Measurements from ENCODE around the gene OBP2A. TPM values are rescaled to one million over a fixed set of nuclear protein-coding genes. Genes with fewer than 3 reads are reported as not detected.
"Not testable (repeated sequence)": the region's sequence is repeated elsewhere in the genome, so short reads cannot be mapped to it uniquely, and the experiment has no call there.

Gene OBP2A
- total RNA-seq, 1 donor from 2014 or later: not detected

DNA sequence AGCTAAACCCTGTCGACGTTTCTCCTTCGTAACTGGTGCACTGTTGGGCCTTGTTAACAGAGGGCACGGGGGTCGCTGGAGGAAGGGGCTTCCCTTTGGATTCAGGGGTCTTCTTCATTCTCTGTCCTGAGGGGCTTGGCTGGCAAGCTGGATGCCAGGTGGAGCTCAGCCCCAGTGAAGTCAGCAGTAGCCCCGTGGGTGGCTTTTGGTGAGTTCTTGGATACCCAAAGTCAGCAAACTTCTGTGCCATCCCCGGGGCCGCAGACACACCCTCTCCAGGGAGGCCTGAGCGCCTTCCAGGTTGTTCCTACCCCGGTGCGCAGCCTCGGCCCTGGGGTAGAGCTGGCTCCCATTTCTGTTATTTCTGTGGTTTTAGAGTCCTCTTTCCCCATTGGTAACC is 12.3 kb upstream of the OBP2A start:
- H3K4me3 Mint-ChIP-seq: no peak overlapping the region
- no peaks in the 10 kb centered on the region for H3K4me1 Mint-ChIP-seq
- intact Hi-C loops (cut with micrococcal nuclease): no loop called here
- no peaks in the 10 kb centered on the region for H3K36me3 Mint-ChIP-seq (ENCODE audit: low read depth)
- no peak for DNase-seq
- no peak overlapping the region for H3K27ac Mint-ChIP-seq
- ChIA-PET POLR2A (no interaction called here), CTCF (no interaction called here)
- H3K9me3 Mint-ChIP-seq: no peaks in the 10 kb centered on the region
- TF ChIP-seq, protein P1, sequence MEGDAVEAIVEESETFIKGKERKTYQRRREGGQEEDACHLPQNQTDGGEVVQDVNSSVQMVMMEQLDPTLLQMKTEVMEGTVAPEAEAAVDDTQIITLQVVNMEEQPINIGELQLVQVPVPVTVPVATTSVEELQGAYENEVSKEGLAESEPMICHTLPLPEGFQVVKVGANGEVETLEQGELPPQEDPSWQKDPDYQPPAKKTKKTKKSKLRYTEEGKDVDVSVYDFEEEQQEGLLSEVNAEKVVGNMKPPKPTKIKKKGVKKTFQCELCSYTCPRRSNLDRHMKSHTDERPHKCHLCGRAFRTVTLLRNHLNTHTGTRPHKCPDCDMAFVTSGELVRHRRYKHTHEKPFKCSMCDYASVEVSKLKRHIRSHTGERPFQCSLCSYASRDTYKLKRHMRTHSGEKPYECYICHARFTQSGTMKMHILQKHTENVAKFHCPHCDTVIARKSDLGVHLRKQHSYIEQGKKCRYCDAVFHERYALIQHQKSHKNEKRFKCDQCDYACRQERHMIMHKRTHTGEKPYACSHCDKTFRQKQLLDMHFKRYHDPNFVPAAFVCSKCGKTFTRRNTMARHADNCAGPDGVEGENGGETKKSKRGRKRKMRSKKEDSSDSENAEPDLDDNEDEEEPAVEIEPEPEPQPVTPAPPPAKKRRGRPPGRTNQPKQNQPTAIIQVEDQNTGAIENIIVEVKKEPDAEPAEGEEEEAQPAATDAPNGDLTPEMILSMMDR (IDR thresholded peaks at IDR 0.05): no peak
- H3K27me3 Mint-ChIP-seq: peaks cover 30% of the 10 kb centered on the region
- no peak for ATAC-seq (ENCODE audit: low read depth)

DNA sequence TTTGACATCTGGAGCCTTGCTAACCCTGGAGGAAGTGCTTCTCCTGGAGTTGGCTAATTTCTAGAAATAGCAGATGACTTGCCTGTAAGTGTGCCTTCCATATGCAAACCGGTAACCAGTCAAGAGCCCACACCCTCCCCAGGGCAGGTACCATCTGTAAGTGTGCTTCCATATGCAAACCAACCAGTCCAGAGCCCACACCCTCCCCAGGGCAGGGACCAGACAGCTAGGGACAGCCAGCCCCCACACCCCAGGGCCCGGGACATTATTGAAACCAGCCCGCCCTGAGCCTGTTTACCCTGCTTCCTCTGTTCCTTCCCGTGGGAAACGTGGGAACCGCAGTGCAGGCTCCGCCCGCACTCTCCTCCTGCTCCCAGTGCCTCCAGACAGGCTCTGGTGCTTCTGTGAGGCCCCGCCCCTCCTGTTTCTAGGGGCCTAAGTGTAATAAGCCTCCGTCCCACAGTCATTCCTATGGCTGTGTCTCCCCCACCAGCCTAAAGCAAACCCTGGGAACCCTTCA is 11.7 kb upstream of the OBP2A start:
- H3K4me3 Mint-ChIP-seq; H3K4me1 Mint-ChIP-seq; ATAC-seq (ENCODE audit: low read depth); DNase-seq; H3K9me3 Mint-ChIP-seq; CTCF ChIA-PET; H3K36me3 Mint-ChIP-seq (ENCODE audit: low read depth); H3K27ac Mint-ChIP-seq; intact Hi-C loops (cut with micrococcal nuclease); POLR2A ChIA-PET: not testable (repeated sequence)
- peaks cover 33% of the 10 kb centered on the region for H3K27me3 Mint-ChIP-seq

DNA sequence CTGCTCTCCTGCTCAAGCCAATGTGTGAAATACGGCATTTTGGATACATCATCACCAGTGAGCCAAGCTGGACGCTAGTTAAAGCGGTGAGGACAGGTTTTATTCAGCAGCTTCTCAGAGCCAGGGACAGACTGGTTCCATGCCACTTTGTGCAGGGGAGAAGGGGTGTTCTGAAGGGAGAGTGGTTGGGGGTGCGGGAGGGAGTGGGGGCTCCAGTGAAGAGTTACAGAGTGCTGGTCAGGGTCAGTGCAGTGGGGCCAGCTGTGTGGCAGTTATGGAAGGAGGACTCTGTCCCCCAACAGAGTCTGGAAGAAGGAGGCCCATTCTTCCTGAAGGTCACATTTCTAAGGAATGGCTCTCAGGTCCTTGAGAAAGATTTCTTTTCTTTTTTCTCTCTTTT is 11.1 kb upstream of the OBP2A start:
- H3K27me3 Mint-ChIP-seq: peaks cover 36% of the 10 kb centered on the region
- H3K4me1 Mint-ChIP-seq; H3K4me3 Mint-ChIP-seq; POLR2A ChIA-PET; H3K36me3 Mint-ChIP-seq (ENCODE audit: low read depth); intact Hi-C loops (cut with micrococcal nuclease); ATAC-seq (ENCODE audit: low read depth); H3K9me3 Mint-ChIP-seq; DNase-seq; CTCF ChIA-PET; H3K27ac Mint-ChIP-seq: not testable (repeated sequence)

DNA sequence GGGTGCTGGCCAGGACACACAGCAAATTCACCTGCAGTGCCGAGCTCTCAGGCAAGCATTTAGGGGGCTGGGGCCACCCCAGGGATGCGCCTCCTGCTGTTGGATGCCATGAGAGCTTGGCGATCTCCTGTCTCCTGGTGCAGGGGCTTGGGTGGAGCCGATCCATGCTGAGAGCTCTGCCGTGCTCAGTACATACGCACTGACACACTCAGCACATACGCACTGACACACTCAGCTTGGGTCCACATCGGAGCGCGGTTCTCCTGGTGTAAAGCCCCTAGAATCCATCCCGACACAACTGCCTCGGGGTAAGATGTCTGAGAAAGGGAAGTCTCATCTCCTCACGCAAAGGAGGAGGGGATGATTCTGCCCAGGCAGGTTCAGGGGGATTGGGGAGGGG is 10.3 kb upstream of the OBP2A start:
- ATAC-seq (ENCODE audit: low read depth); CTCF ChIA-PET; DNase-seq; H3K4me1 Mint-ChIP-seq; H3K9me3 Mint-ChIP-seq; H3K36me3 Mint-ChIP-seq (ENCODE audit: low read depth); POLR2A ChIA-PET; H3K27ac Mint-ChIP-seq; intact Hi-C loops (cut with micrococcal nuclease); H3K4me3 Mint-ChIP-seq: not testable (repeated sequence)
- H3K27me3 Mint-ChIP-seq: peaks cover 34% of the 10 kb centered on the region

DNA sequence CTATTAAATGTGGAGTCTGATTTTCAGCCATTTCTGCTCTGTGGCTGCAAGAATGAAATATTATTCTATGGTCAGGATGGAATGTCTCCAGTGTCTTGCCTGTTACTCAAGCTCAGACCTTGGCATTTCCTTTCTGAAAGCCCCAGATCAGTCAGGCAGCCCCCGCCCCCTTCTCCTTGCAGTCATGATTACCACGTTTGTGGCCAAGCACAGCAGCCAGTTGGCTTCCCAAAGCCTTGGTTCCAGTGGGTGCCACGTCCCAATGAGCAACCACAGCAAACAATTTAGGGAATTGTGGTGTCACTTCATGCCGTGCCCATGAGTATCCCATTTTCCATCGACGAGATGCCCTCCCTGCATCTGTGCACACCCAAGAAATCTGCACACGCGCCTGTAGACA is 9.7 kb upstream of the OBP2A start:
- ATAC-seq (ENCODE audit: low read depth): no peak
- CTCF ChIA-PET: no interaction called here
- intact Hi-C loops (cut with micrococcal nuclease): no loop called here

DNA sequence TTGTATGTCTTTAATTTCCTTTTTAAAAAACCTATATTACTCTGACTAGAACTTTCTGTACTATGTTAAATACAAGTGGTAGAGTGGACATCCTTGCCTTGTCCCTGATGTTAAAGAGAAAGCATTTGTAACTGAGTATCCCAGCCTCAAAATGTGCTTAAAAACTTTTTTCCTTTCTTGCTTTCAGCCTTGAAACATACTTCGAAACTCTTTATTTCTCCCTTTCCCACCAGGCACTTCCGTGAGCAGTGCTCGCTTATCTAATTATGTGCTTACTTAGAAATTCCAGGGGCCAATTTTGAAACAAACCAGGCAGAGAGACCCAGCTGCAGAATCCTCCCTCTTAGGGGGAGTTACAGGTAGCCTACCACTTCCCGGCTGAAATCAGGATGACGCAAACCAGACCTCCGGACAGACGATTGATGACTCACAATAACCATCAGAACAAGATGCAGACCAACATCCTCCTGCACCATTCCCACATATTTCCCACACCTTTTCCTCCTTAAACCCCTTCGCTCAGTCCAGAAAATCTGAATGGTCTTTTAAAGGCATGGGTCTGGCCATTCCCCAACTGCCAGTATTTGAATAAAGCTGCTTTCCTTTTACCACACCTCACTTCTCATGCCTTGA is 2.5 kb upstream of the OBP2A start:
- intact Hi-C loops (cut with micrococcal nuclease); H3K4me1 Mint-ChIP-seq; ATAC-seq (ENCODE audit: low read depth); H3K27ac Mint-ChIP-seq; H3K4me3 Mint-ChIP-seq; H3K9me3 Mint-ChIP-seq; DNase-seq; CTCF ChIA-PET; POLR2A ChIA-PET; H3K36me3 Mint-ChIP-seq (ENCODE audit: low read depth): not testable (repeated sequence)
- peaks cover 13% of the 10 kb centered on the region for H3K27me3 Mint-ChIP-seq

More for the DNA sequence above, 9.7 kb upstream of the OBP2A start:
- POLR2A ChIA-PET: no interaction called here
- TF ChIP-seq, protein P1 (IDR thresholded peaks at IDR 0.05): no peak
- Mint-ChIP-seq H3K4me3 (no peak overlapping the region), H3K27me3 (peaks cover 29% of the 10 kb centered on the region), H3K27ac (no peak overlapping the region), H3K4me1 (no peaks in the 10 kb centered on the region), H3K36me3 (ENCODE audit: low read depth) (no peaks in the 10 kb centered on the region), H3K9me3 (no peaks in the 10 kb centered on the region)
- no peak for DNase-seq

DNA sequence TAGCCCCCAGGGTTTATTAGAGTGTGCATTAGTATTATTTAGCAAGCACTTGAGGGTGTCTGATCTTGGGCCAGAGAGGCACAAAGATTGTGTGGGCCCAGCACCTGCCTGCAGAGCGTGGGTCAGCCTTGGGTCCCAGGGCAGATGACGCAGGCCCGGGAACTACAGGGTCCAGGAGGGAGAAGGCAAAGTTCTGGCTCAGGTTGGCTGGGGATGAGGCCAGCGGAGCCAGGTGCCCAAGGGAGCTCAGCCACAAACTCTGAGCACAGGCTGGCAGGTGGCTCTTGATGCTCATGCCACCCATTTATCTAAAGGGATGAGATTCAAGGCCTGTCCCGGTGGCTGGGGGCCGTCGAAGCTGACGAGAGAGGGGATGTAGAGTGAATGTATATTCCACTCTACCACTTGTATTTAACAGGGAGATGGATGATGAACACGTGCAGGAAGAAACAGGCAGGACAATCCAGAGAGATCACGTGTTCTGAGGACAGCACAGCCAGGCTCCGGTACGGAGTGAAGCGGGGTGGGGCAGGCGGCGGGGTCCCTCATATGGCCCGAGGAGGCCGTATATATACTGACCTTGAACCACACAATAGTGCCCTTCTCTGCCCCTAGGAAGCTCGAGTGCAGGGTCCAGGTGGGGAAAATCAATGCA is 818 bp upstream of the OBP2A start:
- CTCF ChIA-PET: no interaction called here
- POLR2A ChIA-PET: no interaction called here
- Mint-ChIP-seq H3K4me3 (no peak overlapping the region), H3K4me1 (no peaks in the 10 kb centered on the region), H3K9me3 (no peaks in the 10 kb centered on the region), H3K36me3 (ENCODE audit: low read depth) (no peaks in the 10 kb centered on the region), H3K27me3 (peaks cover 6% of the 10 kb centered on the region), H3K27ac (no peak overlapping the region)
- TF ChIP-seq, protein P1 (IDR thresholded peaks at IDR 0.05): no peak
- intact Hi-C loops (cut with micrococcal nuclease): no loop called here
- DNase-seq (no peak), ATAC-seq (ENCODE audit: low read depth) (no peak)

DNA sequence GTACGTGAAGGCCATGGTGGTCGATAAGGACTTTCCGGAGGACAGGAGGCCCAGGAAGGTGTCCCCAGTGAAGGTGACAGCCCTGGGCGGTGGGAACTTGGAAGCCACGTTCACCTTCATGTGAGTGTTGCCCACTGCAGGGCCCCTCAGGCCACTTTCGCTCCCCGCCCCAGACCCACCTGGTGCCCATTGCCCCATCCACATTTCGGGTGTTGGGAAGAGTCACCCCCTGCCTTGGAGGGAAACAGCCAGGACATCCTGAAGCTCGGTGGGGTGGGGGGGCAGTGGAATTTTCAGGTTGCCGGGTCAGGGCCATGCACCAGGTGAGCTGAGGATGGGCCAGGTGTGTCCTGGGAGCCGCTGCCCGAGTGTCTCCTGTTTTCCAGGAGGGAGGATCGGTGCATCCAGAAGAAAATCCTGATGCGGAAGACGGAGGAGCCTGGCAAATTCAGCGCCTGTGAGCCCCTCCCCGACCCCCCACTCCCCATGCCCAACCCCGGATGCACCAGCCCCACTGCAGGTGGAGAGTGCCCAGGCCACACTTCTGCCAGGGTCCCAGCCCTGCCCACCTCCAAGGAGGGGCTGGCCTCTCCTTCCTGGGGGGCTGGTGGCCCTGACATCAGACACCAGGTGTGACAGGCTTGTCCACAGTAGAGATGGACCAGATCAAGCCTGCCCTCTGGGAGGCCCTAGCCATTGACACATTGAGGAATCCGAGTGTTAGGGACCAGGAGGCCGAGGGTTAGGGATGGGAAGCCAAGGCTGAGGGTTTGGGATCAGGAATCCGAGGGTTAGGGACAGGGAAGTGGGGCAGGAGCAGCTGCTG is 1.1 kb downstream of the OBP2A start:
- H3K9me3 Mint-ChIP-seq; ATAC-seq (ENCODE audit: low read depth); POLR2A ChIA-PET; DNase-seq; H3K4me1 Mint-ChIP-seq; H3K27me3 Mint-ChIP-seq; H3K36me3 Mint-ChIP-seq (ENCODE audit: low read depth); intact Hi-C loops (cut with micrococcal nuclease); H3K27ac Mint-ChIP-seq; CTCF ChIA-PET; H3K4me3 Mint-ChIP-seq: not testable (repeated sequence)
